Measurements from ENCODE around the gene MAL.

MAL gene

GRCh38 chr2:95015261-95015912 is 10.1 kb upstream of the MAL start:
- Mint-ChIP-seq H3K9me3 (no peaks in the 10 kb centered on the region), H3K4me1 (ENCODE audit: low read depth in 2 of 2) (peaks cover 0 to 3% of the 10 kb centered on the region in 2 donors), H3K27me3 (peaks cover 13 to 58% of the 10 kb centered on the region in 2 donors), H3K36me3 (ENCODE audit: insufficient read depth) (no peaks in the 10 kb centered on the region), H3K4me3 (no peak overlapping the region), H3K27ac (no peak overlapping the region)
- no peak for ATAC-seq (replicated peaks)
- no peak for DNase-seq

- no peak overlapping the region for H3K4me3 Mint-ChIP-seq
Observed at GRCh38 chr2:95016616-95017015, 8.9 kb upstream of the MAL start.

GRCh38 chr2:95017071-95017501 is 8.4 kb upstream of the MAL start:
- no peak for DNase-seq
- Mint-ChIP-seq H3K27me3 (peaks cover 22 to 75% of the 10 kb centered on the region in 2 donors), H3K27ac (no peak overlapping the region)

More at GRCh38 chr2:95016616-95017015, 8.9 kb upstream of the MAL start:
- no peak for DNase-seq
- Mint-ChIP-seq H3K27me3 (peaks cover 22 to 70% of the 10 kb centered on the region in 2 donors), H3K27ac (no peak overlapping the region), H3K4me1 (ENCODE audit: low read depth in 2 of 2) (peaks cover 0 to 3% of the 10 kb centered on the region in 2 donors), H3K9me3 (no peaks in the 10 kb centered on the region), H3K36me3 (ENCODE audit: insufficient read depth) (no peaks in the 10 kb centered on the region)
- no peak for ATAC-seq (replicated peaks)

GRCh38 chr2:95017836-95018235 is 7.7 kb upstream of the MAL start:
- no peaks in the 10 kb centered on the region for H3K36me3 Mint-ChIP-seq (ENCODE audit: insufficient read depth)
- DNase-seq (no peak), ATAC-seq (replicated peaks) (no peak)
- H3K9me3 Mint-ChIP-seq, result no peaks in the 10 kb centered on the region
- H3K27me3 Mint-ChIP-seq, result peaks cover 25 to 82% of the 10 kb centered on the region in 2 donors
- H3K4me1 Mint-ChIP-seq (ENCODE audit: low read depth in 2 of 2), result peaks cover 0 to 5% of the 10 kb centered on the region in 2 donors
- no peak overlapping the region for H3K27ac Mint-ChIP-seq
- H3K4me3 Mint-ChIP-seq, result no peak overlapping the region

More at GRCh38 chr2:95017071-95017501, 8.4 kb upstream of the MAL start:
- Mint-ChIP-seq H3K4me3 (no peak overlapping the region), H3K9me3 (no peaks in the 10 kb centered on the region), H3K4me1 (ENCODE audit: low read depth in 2 of 2) (peaks cover 0 to 3% of the 10 kb centered on the region in 2 donors), H3K36me3 (ENCODE audit: insufficient read depth) (no peaks in the 10 kb centered on the region)
- no peak for ATAC-seq (replicated peaks)

GRCh38 chr2:95018301-95018700 is 7.2 kb upstream of the MAL start:
- H3K27ac Mint-ChIP-seq, result no peak overlapping the region
- H3K4me3 Mint-ChIP-seq, result no peak overlapping the region
- ATAC-seq (replicated peaks) (no peak), DNase-seq (no peak)
- H3K36me3 Mint-ChIP-seq (ENCODE audit: insufficient read depth), result no peaks in the 10 kb centered on the region
- H3K9me3 Mint-ChIP-seq, result no peaks in the 10 kb centered on the region
- H3K27me3 Mint-ChIP-seq, result peaks cover 29 to 83% of the 10 kb centered on the region in 2 donors
- peaks cover 0 to 6% of the 10 kb centered on the region in 2 donors for H3K4me1 Mint-ChIP-seq (ENCODE audit: low read depth in 2 of 2)

GRCh38 chr2:95018861-95019550 is 6.5 kb upstream of the MAL start:
- DNase-seq (no peak), ATAC-seq (replicated peaks) (no peak)
- no peaks in the 10 kb centered on the region for H3K9me3 Mint-ChIP-seq
- peaks cover 35 to 83% of the 10 kb centered on the region in 2 donors for H3K27me3 Mint-ChIP-seq
- no peaks in the 10 kb centered on the region for H3K36me3 Mint-ChIP-seq (ENCODE audit: insufficient read depth)
- peaks cover 0 to 9% of the 10 kb centered on the region in 2 donors for H3K4me1 Mint-ChIP-seq (ENCODE audit: low read depth in 2 of 2)
- no peak overlapping the region for H3K27ac Mint-ChIP-seq
- H3K4me3 Mint-ChIP-seq, result no peak overlapping the region

- Mint-ChIP-seq H3K4me3 (no peak overlapping the region), H3K9me3 (no peaks in the 10 kb centered on the region), H3K27ac (no peak overlapping the region), H3K4me1 (ENCODE audit: low read depth in 2 of 2) (peaks cover 0 to 9% of the 10 kb centered on the region in 2 donors), H3K36me3 (ENCODE audit: insufficient read depth) (no peaks in the 10 kb centered on the region), H3K27me3 (peaks cover 41 to 83% of the 10 kb centered on the region in 2 donors)
- no peak for DNase-seq
- ATAC-seq (replicated peaks), result no peak
Observed at GRCh38 chr2:95019572-95019971, 5.9 kb upstream of the MAL start.

- ATAC-seq (replicated peaks), result no peak
- no peak overlapping the region for H3K4me3 Mint-ChIP-seq
- no peak for DNase-seq
- H3K27ac Mint-ChIP-seq, result no peak overlapping the region
- H3K9me3 Mint-ChIP-seq, result no peaks in the 10 kb centered on the region
- H3K27me3 Mint-ChIP-seq, result peaks cover 42 to 80% of the 10 kb centered on the region in 2 donors
- peaks cover 0 to 9% of the 10 kb centered on the region in 2 donors for H3K4me1 Mint-ChIP-seq (ENCODE audit: low read depth in 2 of 2)
- H3K36me3 Mint-ChIP-seq (ENCODE audit: insufficient read depth), result no peaks in the 10 kb centered on the region
Observed at GRCh38 chr2:95020275-95021022, 5.1 kb upstream of the MAL start.

- Mint-ChIP-seq H3K27me3 (peaks cover 46 to 83% of the 10 kb centered on the region in 2 donors), H3K27ac (no peak overlapping the region), H3K4me1 (ENCODE audit: low read depth in 2 of 2) (peaks cover 4 to 13% of the 10 kb centered on the region in 2 donors), H3K9me3 (no peaks in the 10 kb centered on the region), H3K4me3 (no peak overlapping the region), H3K36me3 (ENCODE audit: insufficient read depth) (no peaks in the 10 kb centered on the region)
- no peak for ATAC-seq (replicated peaks)
- no peak for DNase-seq
Observed at GRCh38 chr2:95021023-95021416, 4.5 kb upstream of the MAL start.

GRCh38 chr2:95021847-95022246 is 3.7 kb upstream of the MAL start:
- no peak for DNase-seq
- Mint-ChIP-seq H3K27ac (no peak overlapping the region), H3K36me3 (ENCODE audit: insufficient read depth) (no peaks in the 10 kb centered on the region), H3K9me3 (no peaks in the 10 kb centered on the region), H3K4me3 (no peak overlapping the region), H3K27me3 (peaks cover 54 to 92% of the 10 kb centered on the region in 2 donors), H3K4me1 (ENCODE audit: low read depth in 2 of 2) (peaks cover 5 to 14% of the 10 kb centered on the region in 2 donors)
- ATAC-seq (replicated peaks), result no peak

- H3K27me3 Mint-ChIP-seq, result peaks cover 57 to 92% of the 10 kb centered on the region in 2 donors
- peak; percentile 65 for ATAC-seq (replicated peaks)
- DNase-seq, result peak; percentile 28 to 48 (median 31)
- H3K4me3 Mint-ChIP-seq, result no peak overlapping the region
- H3K27ac Mint-ChIP-seq, result no peak overlapping the region
- H3K9me3 Mint-ChIP-seq, result no peaks in the 10 kb centered on the region
- peaks cover 5 to 11% of the 10 kb centered on the region in 2 donors for H3K4me1 Mint-ChIP-seq (ENCODE audit: low read depth in 2 of 2)
- H3K36me3 Mint-ChIP-seq (ENCODE audit: insufficient read depth), result no peaks in the 10 kb centered on the region
Observed at GRCh38 chr2:95022309-95023221, 2.9 kb upstream of the MAL start.

- DNase-seq (peak in 1 of 3 experiments; percentile 2), ATAC-seq (replicated peaks) (peak; percentile 61)
- no peak overlapping the region for H3K27ac Mint-ChIP-seq
- H3K4me1 Mint-ChIP-seq (ENCODE audit: low read depth in 2 of 2), result peaks cover 5 to 11% of the 10 kb centered on the region in 2 donors
- H3K27me3 Mint-ChIP-seq, result peaks cover 56 to 88% of the 10 kb centered on the region in 2 donors
- no peak overlapping the region for H3K4me3 Mint-ChIP-seq
- no peaks in the 10 kb centered on the region for H3K36me3 Mint-ChIP-seq (ENCODE audit: insufficient read depth)
- no peaks in the 10 kb centered on the region for H3K9me3 Mint-ChIP-seq
Observed at GRCh38 chr2:95023222-95023597, 2.3 kb upstream of the MAL start.

- Mint-ChIP-seq H3K27me3 (peaks cover 56 to 88% of the 10 kb centered on the region in 2 donors), H3K4me3 (peak overlapping the region; percentile 38 to 53), H3K27ac (no peak overlapping the region), H3K4me1 (ENCODE audit: low read depth in 2 of 2) (peaks cover 5 to 11% of the 10 kb centered on the region in 2 donors), H3K36me3 (ENCODE audit: insufficient read depth) (no peaks in the 10 kb centered on the region), H3K9me3 (no peaks in the 10 kb centered on the region)
- ATAC-seq (replicated peaks), result no peak
- no peak for DNase-seq
Observed at GRCh38 chr2:95024371-95024770, 1.1 kb upstream of the MAL start.
